NCI-H1436 (cell line): ENCODE results near the gene ATPAF1.

Experiments used
- DNase-seq: peaks from one replicate; lab custom pipeline; 2025; lab: John Stamatoyannopoulos, UW

Gene ATPAF1

DNA sequence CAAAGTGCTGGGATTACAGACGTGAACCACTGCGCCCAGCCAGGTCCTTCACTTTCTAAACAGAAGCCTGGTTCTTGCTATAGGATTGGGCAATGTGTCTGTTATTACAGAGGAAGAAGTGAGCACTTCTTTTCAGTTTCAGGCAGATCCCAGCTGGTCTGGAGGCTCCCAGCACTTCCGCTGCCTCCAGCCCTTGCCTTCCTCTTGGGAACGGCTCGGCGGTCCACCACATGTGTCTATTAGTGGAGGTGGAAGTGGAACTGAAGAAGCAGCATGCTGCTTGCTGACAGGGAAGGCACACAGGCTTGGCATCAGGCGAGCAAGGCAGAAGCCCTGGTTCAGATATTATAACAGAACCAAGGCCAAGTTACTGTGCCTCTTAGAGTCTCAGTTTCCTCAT is 81.1 kb downstream of the ATPAF1 start:
- DNase-seq: no peak

DNA sequence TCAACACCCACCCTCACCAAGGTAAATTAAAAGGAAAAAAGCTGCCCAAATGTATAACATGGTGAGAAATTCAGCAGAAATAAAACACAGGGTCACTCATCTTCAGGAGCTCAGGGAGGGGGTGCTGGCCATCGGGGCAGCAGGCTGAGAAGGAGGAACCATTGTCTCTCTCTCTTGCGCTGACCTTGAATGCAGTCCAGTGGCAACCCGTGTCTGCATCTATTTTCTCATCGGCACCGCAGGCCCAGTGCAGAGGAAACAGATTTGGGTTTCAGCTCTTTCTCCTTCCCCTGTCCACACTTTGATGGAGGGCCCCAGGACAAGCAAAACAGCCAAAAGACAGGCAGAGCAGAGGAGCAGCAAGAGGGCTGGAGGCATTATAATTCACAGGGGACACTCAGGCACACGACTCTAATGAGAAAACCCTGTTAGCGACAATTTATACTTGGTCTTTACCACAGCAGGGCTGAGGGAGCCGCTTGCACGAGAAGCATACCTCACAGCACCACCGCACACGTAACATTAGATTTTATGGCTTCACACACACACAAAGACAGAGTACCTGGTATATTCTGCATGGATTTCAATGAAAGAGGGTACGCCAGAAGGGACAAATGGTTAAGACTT is 82.7 kb downstream of the ATPAF1 start:
- no peak for DNase-seq

DNA sequence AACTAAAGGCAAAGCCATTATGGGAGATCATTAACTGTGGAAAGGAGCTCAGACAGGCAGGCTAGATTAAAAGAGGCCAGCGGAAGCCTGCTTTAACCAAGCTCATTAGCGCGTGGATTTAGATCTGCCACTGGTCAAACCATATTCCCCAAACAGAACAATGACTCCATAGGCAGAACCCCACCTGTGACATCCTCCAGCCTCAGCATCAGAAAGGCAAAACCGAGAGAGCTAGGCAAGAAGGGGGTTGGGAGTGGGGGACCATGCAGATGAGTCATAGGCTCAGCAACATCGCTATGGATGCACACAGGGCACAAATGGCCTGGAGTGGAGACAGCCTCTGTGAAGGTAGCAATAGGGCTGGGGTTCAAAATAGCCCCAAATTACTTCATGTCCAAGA is 84.7 kb downstream of the ATPAF1 start:
- DNase-seq: no peak

DNA sequence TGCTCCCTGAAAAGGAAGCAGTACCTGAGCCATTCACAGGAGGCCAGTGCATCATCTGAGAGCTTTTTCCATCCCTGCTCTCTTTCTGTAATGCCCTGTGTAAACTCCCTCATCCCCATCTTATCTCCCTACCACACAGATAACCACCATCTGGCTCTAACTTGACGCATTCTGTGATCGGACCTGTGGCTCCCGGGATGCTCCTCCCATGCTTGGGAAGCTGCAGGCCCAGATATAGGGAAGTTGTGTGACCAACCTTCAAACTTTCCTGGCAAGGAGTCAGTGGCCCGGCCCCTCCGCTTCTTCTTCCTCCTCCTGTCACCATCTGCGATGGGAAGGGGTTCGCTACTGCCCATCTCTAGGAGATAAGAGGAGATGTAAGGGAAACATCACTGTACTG is 85.2 kb downstream of the ATPAF1 start:
- no peak for DNase-seq
